GM13977 (cell line): ENCODE measurements around the gene MSH6.

ENCODE experiments used
- DNase-seq: peaks from one replicate; pipeline ENCODE4 v3.0.0; 2012; ENCODE audit warnings: low spot score
- CTCF ChIP-seq: IDR thresholded peaks from 2 replicates; pipeline ENCODE4 v1.5.1; 2012; ENCODE audit warnings: mild to moderate bottlenecking, control low read depth; ENCODE audit not compliant: insufficient read depth; ENCODE audit errors: extremely low read depth, missing control alignments
- in situ Hi-C: fragments of 300-500 bp; cut with MboI; formaldehyde crosslinking; loops from one replicate; pipeline ENCODE4 v1.12.0; 2022; ENCODE audit warnings: low sequenced_read_pairs, low pct_unique_long_range_greater_than_20kb, mixed read lengths, inconsistent platforms; ENCODE audit not compliant: unreplicated experiment

MSH6 gene

DNA sequence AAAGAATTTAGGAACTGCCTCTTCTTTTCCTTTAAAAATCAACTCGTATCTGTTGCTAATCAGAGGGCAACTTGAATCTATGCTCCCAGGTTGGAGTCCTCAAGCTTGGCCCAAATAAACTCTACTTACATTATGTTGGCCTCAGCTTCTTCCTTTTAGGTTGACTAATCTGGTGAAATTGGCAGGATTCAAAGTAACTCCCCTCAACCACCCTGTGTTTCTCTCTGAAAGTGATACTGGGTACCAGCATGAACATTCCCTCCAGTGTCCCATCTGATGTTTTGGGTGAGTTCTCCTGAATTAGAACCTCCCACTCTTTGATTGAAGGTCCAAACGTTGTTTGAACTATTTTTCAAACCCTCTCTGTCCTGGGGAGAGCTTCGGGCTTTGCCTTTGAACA, 41.3 kb upstream of the MSH6 start:
- DNase-seq, result no peak
- in situ Hi-C loops, result no loop called here
- no peak for TF ChIP-seq CTCF

DNA sequence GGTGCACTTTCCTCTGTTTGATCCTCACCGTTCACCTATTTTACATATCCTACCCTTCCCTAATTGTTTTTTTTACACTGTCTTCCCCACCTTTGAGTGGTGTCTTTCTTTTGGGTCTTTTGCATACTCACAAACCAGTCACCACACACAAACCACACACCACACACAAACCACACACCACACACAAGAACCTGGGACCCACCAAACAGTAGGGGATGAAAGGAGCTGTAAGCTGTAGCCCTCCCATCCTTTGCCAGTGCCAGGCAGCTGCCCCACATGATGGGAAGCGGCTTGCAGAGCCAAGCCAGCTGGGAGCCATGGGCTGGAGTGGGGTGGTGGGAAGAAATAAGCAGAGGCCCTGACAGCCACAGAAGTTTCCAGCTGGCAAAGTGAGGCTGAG, 38.9 kb upstream of the MSH6 start:
- DNase-seq, result no peak
- in situ Hi-C loops, result no loop called here
- TF ChIP-seq CTCF, result no peak

DNA sequence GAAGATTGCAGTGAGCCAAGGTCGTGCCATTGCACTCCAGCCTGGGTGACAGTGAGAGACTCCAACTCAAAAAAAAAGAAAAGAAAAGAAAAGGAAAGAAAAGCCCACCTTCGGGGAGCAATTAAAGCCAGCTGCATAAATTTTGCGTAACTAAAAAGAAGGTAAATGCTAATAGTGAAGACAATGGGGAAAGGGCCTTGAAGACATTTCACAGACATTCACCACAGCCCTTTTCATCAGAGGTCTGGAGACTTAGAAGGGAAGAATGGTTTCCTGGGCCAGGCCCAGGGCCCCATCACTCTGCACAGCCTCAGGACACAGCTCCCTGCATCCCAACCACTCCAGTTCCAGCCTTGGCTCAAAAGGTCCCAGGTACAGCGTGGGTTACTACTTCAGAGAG, 35.1 kb upstream of the MSH6 start:
- in situ Hi-C loops, result no loop called here
- TF ChIP-seq CTCF, result no peak
- no peak for DNase-seq

- in situ Hi-C loops, result no loop called here
Measured at GRCh38 chr2:47751856-47752414, 31.0 kb upstream of the MSH6 start.

GRCh38 chr2:47767497-47767844, 15.5 kb upstream of the MSH6 start:
- in situ Hi-C loops, result no loop called here
- no peak for DNase-seq
- TF ChIP-seq CTCF, result no peak

More at GRCh38 chr2:47751856-47752414, 31.0 kb upstream of the MSH6 start:
- no peak for TF ChIP-seq CTCF
- DNase-seq, result no peak

DNA sequence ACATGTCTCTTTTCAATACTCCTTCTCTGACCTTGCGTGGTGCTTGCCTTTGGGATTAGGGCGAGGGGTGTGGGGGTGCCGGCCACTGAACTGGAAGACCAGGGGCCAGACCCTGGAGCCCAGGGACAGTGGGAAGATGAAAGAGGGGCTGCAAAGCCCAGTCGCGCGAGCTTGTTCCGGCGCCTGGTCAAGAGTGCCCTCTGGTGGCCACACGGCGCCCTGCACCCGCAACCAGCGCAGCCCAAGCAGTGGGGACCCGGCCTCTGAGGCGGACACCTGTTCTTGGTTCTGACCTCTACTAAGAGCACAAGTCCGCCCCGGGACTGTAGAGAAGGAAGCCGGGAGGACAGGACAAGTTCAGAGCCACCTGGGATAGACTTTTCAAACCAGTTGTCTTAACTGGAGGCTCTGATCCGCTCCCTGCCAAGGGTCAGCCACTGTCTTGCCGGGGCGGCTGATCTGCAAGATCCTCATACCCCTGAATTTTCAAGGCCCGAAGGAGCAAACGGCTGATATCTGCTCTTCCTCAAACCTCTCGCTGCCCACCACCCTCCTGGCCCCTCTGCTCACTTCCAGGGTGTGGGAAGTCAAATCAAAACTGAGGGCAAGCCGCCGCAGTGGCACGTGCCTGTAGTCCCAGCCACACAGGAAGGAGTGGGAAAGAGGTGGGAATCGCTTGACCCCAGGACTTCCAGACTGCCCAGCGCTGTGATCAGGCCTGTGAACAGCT, 14.9 kb upstream of the MSH6 start:
- peak; percentile 67 for DNase-seq
- peak; percentile 99 for TF ChIP-seq CTCF
- in situ Hi-C loops, result no loop called here
